Dermis lymphatic vessel endothelial cell (primary cell): Measurements from ENCODE around the gene OR8B8. TPM values are rescaled to one million over a fixed set of nuclear protein-coding genes. Genes with fewer than 3 reads are reported as not detected.

ENCODE experiments used
- total RNA-seq: library from RNA; depleted of rRNA; stranded (reverse); fragments of >200 nt; gene quantifications from 2 replicates; pipeline ENCODE4 v1.2.1, GENCODE V29; 2014

Gene OR8B8
- total RNA-seq, result not detected in 2 replicates

GRCh38 chr11:124445646-124446150 lies at the start of gene OR8B8:
OR8B8 (minus strand) TSS chr11:124445696; CDS start chr11:124441085, 4,611 bp downstream.

GRCh38 chr11:124424384-124424921 lies 21.0 kb downstream of the OR8B8 start, which contains the start of gene OR8B4:
OR8B4 (minus strand) TSS chr11:124424871; CDS start chr11:124424871, 0 bp downstream.

GRCh38 chr11:124398924-124399323 lies 46.6 kb downstream of the OR8B8 start, which contains the start of gene OR8B3:
OR8B3 (minus strand) TSS chr11:124399024; CDS start chr11:124397351, 1,673 bp downstream.

Other genes with a start within 250 kb of the OR8B8 start
- gene OR8G1, start 204.6 kb downstream of the OR8B8 start, total RNA-seq, result not detected in 2 replicates
- gene OR8G5, start 189.3 kb downstream of the OR8B8 start, total RNA-seq, result not detected in 2 replicates
- not detected in 2 replicates for gene OR8D1, start 131.7 kb downstream of the OR8B8 start, total RNA-seq
- not detected in 2 replicates for gene OR8D2, start 125.5 kb downstream of the OR8B8 start, total RNA-seq
- gene OR8B2, start 61.2 kb downstream of the OR8B8 start, total RNA-seq, result not detected in 2 replicates
- gene OR8B3, start 46.7 kb downstream of the OR8B8 start, total RNA-seq, result not detected in 2 replicates
- gene OR8B4, start 20.8 kb downstream of the OR8B8 start, total RNA-seq, result not detected in 2 replicates
- not detected in 2 replicates for gene OR8B12, start 98.0 kb upstream of the OR8B8 start, total RNA-seq
- gene OR8A1, start 124.3 kb upstream of the OR8B8 start, total RNA-seq, result not detected in 2 replicates
- gene PANX3, start 165.7 kb upstream of the OR8B8 start, total RNA-seq, result not detected in 2 replicates
- 17.6 and 18.0 TPM in 2 replicates for gene TBRG1, start 177.2 kb upstream of the OR8B8 start, total RNA-seq
- gene SIAE, start 228.0 kb upstream of the OR8B8 start, total RNA-seq, result 12.2 and 13.8 TPM in 2 replicates
- gene SPA17, start 228.2 kb upstream of the OR8B8 start, total RNA-seq, result 3.6 and 5.9 TPM in 2 replicates